Loucy (cell line): ENCODE measurements around the gene SERPING1.

ENCODE experiments used
- H2AFZ ChIP-seq: fragments of 200-600 bp; sonication (generic); 2 replicates; pipeline ENCODE4 v1.6.0; 2016; ENCODE audit warnings: antibody characterized with exemption, mild to moderate bottlenecking, low read length, moderate library complexity
- H3F3A ChIP-seq: fragments of 200-600 bp; 2 replicates; pipeline ENCODE4 v1.6.0; 2016; ENCODE audit warnings: antibody characterized with exemption, low read depth, mild to moderate bottlenecking
- H3K27me3 ChIP-seq: fragments of 200-600 bp; sonication (generic); 2 replicates; pipeline ENCODE4 v1.6.1; 2014; ENCODE audit warnings: low read length, mild to moderate bottlenecking; ENCODE audit not compliant: insufficient read depth, poor library complexity, severe bottlenecking
- H3K36me3 ChIP-seq: fragments of 200-600 bp; sonication (generic); 2 replicates; pipeline ENCODE4 v1.6.1; 2016; ENCODE audit warnings: low read length; ENCODE audit not compliant: insufficient read depth
- H3K4me1 ChIP-seq: fragments of 200-600 bp; sonication (generic); 2 replicates; pipeline ENCODE4 v1.5.1; 2014; ENCODE audit warnings: low read length, mild to moderate bottlenecking; ENCODE audit not compliant: insufficient read depth, poor library complexity, severe bottlenecking
- H3K4me2 ChIP-seq: fragments of 200-600 bp; sonication (generic); 2 replicates; pipeline ENCODE4 v1.6.0; 2014; ENCODE audit warnings: antibody characterized with exemption, low read length, low read depth, mild to moderate bottlenecking; ENCODE audit not compliant: poor library complexity, severe bottlenecking
- H3K4me3 ChIP-seq: fragments of 200-600 bp; sonication (generic); 2 replicates; pipeline ENCODE4 v1.5.1; 2014; ENCODE audit warnings: low read length, mild to moderate bottlenecking, mixed read lengths; ENCODE audit not compliant: poor library complexity, severe bottlenecking
- H3K79me2 ChIP-seq: fragments of 200-600 bp; sonication (generic); 2 replicates; pipeline ENCODE4 v1.6.1; 2014; ENCODE audit warnings: low read length; ENCODE audit not compliant: insufficient read depth
- H3K9ac ChIP-seq: fragments of 200-600 bp; sonication (generic); 2 replicates; pipeline ENCODE4 v1.6.0; 2014; ENCODE audit warnings: mild to moderate bottlenecking, low read depth, low read length, moderate library complexity; ENCODE audit not compliant: poor library complexity, severe bottlenecking
- H3K9me2 ChIP-seq: fragments of 200-600 bp; sonication (generic); replicated peaks from 2 replicates; pipeline ENCODE4 v1.6.1; 2016; ENCODE audit warnings: low read depth, low read length, mixed read lengths
- H3K9me3 ChIP-seq: fragments of 200-600 bp; sonication (generic); 2 replicates; pipeline ENCODE4 v1.6.1; 2014; ENCODE audit warnings: mild to moderate bottlenecking, antibody characterized with exemption, low read length, low read depth; ENCODE audit not compliant: insufficient read depth
- H4K20me1 ChIP-seq: fragments of 200-600 bp; sonication (generic); 2 replicates; pipeline ENCODE4 v1.6.0; 2014; ENCODE audit warnings: antibody characterized with exemption, low read length, mild to moderate bottlenecking; ENCODE audit not compliant: insufficient read depth, poor library complexity, severe bottlenecking
- CTCF ChIP-seq: fragments of 200-600 bp; sonication (generic); conservative IDR thresholded peaks from 2 replicates; pipeline ENCODE4 v1.5.1; 2014; ENCODE audit warnings: mild to moderate bottlenecking, antibody characterized with exemption, low read length
- EZH2phosphoT487 ChIP-seq: fragments of 200-600 bp; IDR thresholded peaks from 2 replicates; pipeline ENCODE4 v1.6.1; 2018; ENCODE audit warnings: antibody characterized with exemption, mild to moderate bottlenecking, moderate library complexity, borderline replicate concordance

Gene SERPING1

GRCh38 chr11:57622263-57622662 is 24.8 kb downstream of the SERPING1 start:
- Histone ChIP-seq H4K20me1 (no peaks in the 10 kb centered on the region), H3K4me3 (no peak overlapping the region), H3K4me2 (no peak overlapping the region), H3F3A (no peaks in the 10 kb centered on the region), H2AFZ (no peak overlapping the region), H3K4me1 (no peaks in the 10 kb centered on the region), H3K9ac (no peak overlapping the region), H3K79me2 (no peaks in the 10 kb centered on the region), H3K9me3 (peaks cover 18% of the 10 kb centered on the region; the same call in 1 of the 2 replicates), H3K36me3 (no peaks in the 10 kb centered on the region), H3K27me3 (no peaks in the 10 kb centered on the region), H3K9me2 (no peaks in the 10 kb centered on the region)
- TF ChIP-seq EZH2phosphoT487 = no peak
- no peak for TF ChIP-seq CTCF

- H3F3A ChIP-seq = no peaks in the 10 kb centered on the region
- H3K4me2 ChIP-seq = no peak overlapping the region
- H3K4me3 ChIP-seq = no peak overlapping the region
- no peaks in the 10 kb centered on the region for H3K79me2 ChIP-seq
- peaks cover 13% of the 10 kb centered on the region; the same call in 1 of the 2 replicates for H3K9me3 ChIP-seq
- no peaks in the 10 kb centered on the region for H4K20me1 ChIP-seq
- no peaks in the 10 kb centered on the region for H3K36me3 ChIP-seq
- H3K9me2 ChIP-seq = no peaks in the 10 kb centered on the region
- no peak for TF ChIP-seq CTCF
- TF ChIP-seq EZH2phosphoT487 = no peak
- H3K9ac ChIP-seq = no peak overlapping the region
- H3K27me3 ChIP-seq = no peaks in the 10 kb centered on the region
- H2AFZ ChIP-seq = no peak overlapping the region
- H3K4me1 ChIP-seq = peaks cover 8% of the 10 kb centered on the region
These were observed 27.4 kb downstream of the SERPING1 start for GRCh38 chr11:57624864-57625263.

GRCh38 chr11:57626895-57627294 is 29.4 kb downstream of the SERPING1 start:
- TF ChIP-seq EZH2phosphoT487 (no peak), CTCF (no peak)
- no peaks in the 10 kb centered on the region for H3F3A ChIP-seq
- no peaks in the 10 kb centered on the region for H3K27me3 ChIP-seq
- H3K36me3 ChIP-seq = no peaks in the 10 kb centered on the region
- H4K20me1 ChIP-seq = no peaks in the 10 kb centered on the region
- H3K9ac ChIP-seq = no peak overlapping the region
- H3K79me2 ChIP-seq = no peaks in the 10 kb centered on the region
- H3K9me2 ChIP-seq = no peaks in the 10 kb centered on the region
- no peaks in the 10 kb centered on the region for H3K9me3 ChIP-seq
- H3K4me2 ChIP-seq = no peak overlapping the region
- H3K4me3 ChIP-seq = no peak overlapping the region
- no peak overlapping the region for H2AFZ ChIP-seq
- peaks cover 8% of the 10 kb centered on the region for H3K4me1 ChIP-seq
